ENCODE data around the gene MYO15B.
A peak's percentile ranks its signal among the peaks of the same experiment; 100 is the strongest.

MYO15B gene

DNA sequence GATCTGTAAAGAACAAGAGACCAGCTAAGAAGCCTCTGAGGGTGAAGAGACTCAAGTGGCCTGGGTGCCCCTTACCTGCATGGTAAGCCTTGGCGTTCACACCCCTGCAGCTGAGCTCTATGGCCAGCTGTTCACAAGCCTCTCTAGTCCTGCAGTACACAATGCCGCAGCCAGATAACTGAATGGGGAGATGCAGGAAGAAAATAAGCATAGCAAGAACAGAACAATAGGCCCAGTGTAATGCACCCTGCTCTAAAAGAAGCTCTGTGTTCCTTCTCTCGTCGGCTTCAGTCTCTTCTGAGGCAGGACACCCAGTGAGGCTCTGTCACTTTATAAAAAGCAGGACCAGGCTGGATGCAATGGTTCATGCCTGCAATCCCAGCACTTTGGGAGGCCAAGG is 73.9 kb downstream of the MYO15B start:
- DNase-seq (ENCODE audit: low read depth): no peak
- TF ChIP-seq, protein P1, sequence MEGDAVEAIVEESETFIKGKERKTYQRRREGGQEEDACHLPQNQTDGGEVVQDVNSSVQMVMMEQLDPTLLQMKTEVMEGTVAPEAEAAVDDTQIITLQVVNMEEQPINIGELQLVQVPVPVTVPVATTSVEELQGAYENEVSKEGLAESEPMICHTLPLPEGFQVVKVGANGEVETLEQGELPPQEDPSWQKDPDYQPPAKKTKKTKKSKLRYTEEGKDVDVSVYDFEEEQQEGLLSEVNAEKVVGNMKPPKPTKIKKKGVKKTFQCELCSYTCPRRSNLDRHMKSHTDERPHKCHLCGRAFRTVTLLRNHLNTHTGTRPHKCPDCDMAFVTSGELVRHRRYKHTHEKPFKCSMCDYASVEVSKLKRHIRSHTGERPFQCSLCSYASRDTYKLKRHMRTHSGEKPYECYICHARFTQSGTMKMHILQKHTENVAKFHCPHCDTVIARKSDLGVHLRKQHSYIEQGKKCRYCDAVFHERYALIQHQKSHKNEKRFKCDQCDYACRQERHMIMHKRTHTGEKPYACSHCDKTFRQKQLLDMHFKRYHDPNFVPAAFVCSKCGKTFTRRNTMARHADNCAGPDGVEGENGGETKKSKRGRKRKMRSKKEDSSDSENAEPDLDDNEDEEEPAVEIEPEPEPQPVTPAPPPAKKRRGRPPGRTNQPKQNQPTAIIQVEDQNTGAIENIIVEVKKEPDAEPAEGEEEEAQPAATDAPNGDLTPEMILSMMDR (IDR thresholded peaks at IDR 0.05; ENCODE audit: low read length, missing control alignments): no peak
- no peak overlapping the region for H3K4me3 ChIP-seq (replicated peaks; ENCODE audit: low read depth, low read length)

DNA sequence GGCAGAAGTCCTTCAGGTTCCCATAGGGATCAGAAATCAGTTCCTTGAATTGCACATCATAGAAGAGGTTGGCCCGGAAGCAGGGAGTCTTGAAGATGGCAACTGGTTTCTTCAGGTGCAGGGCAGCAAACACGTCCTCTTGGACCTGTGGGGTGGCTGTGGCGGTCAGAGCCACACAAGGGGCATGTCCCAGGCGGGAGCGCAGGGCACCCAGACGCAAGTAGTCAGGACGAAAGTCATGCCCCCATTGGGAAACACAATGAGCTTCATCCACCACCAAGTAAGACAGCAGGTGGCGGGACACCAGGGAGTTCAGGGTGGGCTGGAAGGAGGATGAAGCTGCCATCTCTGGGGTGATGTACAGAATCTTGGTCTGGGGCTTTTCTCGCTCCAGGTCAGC is 74.9 kb downstream of the MYO15B start:
- TF ChIP-seq, protein P1 (IDR thresholded peaks at IDR 0.05; ENCODE audit: low read length, missing control alignments): no peak
- H3K4me3 ChIP-seq (replicated peaks; ENCODE audit: low read depth, low read length): no peak overlapping the region
- no peak for DNase-seq (ENCODE audit: low read depth)

DNA sequence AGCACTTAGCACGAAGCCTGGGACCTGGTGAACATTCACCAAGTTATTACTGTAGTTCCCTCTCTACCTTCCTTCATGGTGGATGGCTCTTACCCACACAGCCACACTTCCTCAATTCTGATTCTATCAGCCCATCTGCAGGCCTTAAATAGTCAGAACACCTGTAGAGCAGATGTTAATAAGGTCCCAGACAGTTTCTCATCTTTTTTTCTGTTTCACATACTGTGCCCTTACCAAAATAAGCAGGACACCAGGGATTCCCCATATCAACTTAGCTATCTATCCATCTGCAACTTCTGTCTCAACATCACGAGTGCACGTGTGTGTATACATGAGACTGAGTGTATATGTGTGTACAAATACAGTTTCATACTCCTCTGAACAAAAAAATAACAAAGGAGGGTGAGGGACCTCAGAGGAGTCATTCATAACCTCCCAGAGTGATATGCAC is 76.5 kb downstream of the MYO15B start:
- TF ChIP-seq, protein P1 (IDR thresholded peaks at IDR 0.05; ENCODE audit: low read length, missing control alignments): no peak
- H3K4me3 ChIP-seq (replicated peaks; ENCODE audit: low read depth, low read length): no peak overlapping the region
- DNase-seq (ENCODE audit: low read depth): no peak

DNA sequence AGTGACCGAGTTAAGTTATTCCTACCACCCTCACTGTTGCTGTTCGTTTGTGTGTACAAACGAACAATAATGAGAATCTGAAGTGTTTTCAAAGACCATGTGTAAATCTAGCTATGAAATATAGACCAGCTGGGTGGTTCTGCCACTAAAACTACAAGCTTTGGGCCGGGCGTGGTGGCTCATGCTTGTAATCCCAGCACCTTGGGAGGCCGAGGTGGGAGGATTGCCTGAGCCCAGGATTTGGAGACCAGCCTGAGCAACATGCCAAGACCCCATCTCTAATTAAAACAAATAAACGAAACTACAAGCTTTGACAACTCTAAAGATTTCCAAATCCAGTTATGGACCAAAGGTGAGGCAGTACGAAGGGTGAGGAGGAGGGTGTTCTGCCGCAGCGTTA is 78.4 kb downstream of the MYO15B start:
- TF ChIP-seq, protein P1 (IDR thresholded peaks at IDR 0.05; ENCODE audit: low read length, missing control alignments): no peak
- H3K4me3 ChIP-seq (replicated peaks; ENCODE audit: low read depth, low read length): peak overlapping the region; percentile 87
- DNase-seq (ENCODE audit: low read depth): no peak

DNA sequence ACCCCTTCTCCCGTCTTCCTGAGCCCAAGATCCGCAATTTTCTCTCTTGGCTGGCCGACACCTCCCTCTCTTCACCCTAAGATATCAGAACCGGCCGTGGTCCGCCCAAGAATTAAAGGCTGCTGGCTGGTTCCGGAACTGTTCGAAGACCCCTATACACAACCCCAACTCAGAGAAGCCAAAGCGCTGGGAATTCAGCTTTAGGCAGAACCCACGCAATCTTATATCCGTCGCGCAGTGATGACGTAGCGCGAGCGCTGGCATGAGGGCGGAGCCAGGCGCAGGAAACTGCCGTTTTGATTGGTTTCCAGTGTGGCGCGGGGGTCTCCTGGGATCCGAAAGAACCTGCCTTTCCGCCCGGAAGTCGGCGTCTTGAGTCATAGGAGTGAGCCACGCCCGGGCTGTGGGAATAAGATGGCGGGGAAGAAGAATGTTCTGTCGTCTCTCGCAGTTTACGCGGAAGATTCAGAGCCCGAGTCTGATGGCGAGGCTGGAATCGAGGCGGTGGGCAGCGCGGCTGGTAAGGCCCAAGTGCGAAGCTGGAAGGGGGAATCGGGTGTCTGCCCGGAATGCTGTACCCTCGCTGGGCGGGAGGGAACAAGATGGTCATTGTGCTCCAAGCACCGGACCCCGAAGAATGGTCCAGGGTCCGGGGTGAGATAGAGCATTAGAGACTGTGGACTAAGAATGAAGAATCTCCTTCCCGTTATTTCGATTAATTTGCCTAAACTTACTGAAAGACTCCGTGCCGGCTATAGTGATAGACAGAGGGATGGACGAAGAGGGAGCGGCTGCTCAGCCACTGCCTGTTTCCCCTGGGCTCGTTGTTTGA is 79.6 kb downstream of the MYO15B start, which contains the start of the genes RECQL5 and SAP30BP:
Gene RECQL5 (minus strand): TSS at position 196 of the 832 bp plus-strand sequence. CDS start 597 bp downstream, outside the sequence.
Gene SAP30BP (plus strand): TSS at position 380 of the 832 bp plus-strand sequence. CDS start 35 bp downstream, at position 415.
- TF ChIP-seq, protein P1 (IDR thresholded peaks at IDR 0.05; ENCODE audit: low read length, missing control alignments): no peak
- peak within 1 kb of the TSS; percentile 87 for H3K4me3 ChIP-seq (replicated peaks; ENCODE audit: low read depth, low read length)
- DNase-seq (ENCODE audit: low read depth): peak; percentile 99

DNA sequence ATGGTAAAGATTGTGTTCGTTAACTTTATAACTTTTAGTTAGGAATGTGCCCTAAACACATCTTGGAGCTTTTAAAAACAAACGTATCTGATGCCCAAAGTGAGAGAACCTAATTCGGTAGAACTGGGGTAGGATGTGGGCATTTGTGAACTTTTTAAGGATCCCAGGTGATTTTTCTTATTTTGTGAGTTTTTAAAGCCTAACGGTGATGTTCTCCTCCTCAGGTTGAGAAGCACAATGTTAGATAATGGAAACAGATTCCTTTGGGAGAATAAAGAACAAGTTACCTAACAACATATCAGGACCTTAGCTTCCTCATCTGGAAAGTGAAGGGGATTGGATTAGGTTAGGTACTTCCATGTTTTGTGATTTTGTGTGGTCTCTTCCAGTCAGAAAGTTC is 80.2 kb downstream of the MYO15B start:
- peak overlapping the region; percentile 87 for H3K4me3 ChIP-seq (replicated peaks; ENCODE audit: low read depth, low read length)
- no peak for DNase-seq (ENCODE audit: low read depth)
- TF ChIP-seq, protein P1 (IDR thresholded peaks at IDR 0.05; ENCODE audit: low read length, missing control alignments): no peak

All from fibroblast of pulmonary artery (primary cell).